HG02981 (cell line): ENCODE results near the gene NTPCR.
"Not testable (repeated sequence)": the region's sequence is repeated elsewhere in the genome, so short reads cannot be mapped to it uniquely, and the experiment has no call there.

ENCODE experiments used
- ATAC-seq: cut with Tn5 transposase; IDR thresholded peaks from one replicate; pipeline ENCODE4 v1.9.1; 2021; ENCODE audit warnings: mild to moderate bottlenecking, moderate library complexity; ENCODE audit not compliant: unreplicated experiment

Gene NTPCR

GRCh38 chr1:232950197-232951176 lies at the start of gene NTPCR:
Gene NTPCR (plus strand): TSS chr1:232950611. CDS start chr1:232950711, 100 bp downstream.
- ATAC-seq = peak; percentile 87

GRCh38 chr1:232900818-232901217 lies 49.6 kb upstream of the NTPCR start:
- ATAC-seq = no peak

- ATAC-seq = no peak
These were observed 49.2 kb upstream of the NTPCR start for GRCh38 chr1:232901255-232901654.

GRCh38 chr1:232902774-232903350 lies 47.5 kb upstream of the NTPCR start:
- no peak for ATAC-seq

- no peak for ATAC-seq
These were observed 46.3 kb upstream of the NTPCR start for GRCh38 chr1:232904131-232904530.

GRCh38 chr1:232904566-232904965 lies 45.8 kb upstream of the NTPCR start:
- ATAC-seq = no peak

- ATAC-seq = no peak
These were observed 44.9 kb upstream of the NTPCR start for GRCh38 chr1:232905331-232906034.

- ATAC-seq = no peak
These were observed 44.0 kb upstream of the NTPCR start for GRCh38 chr1:232906441-232906840.

GRCh38 chr1:232908831-232909230 lies 41.6 kb upstream of the NTPCR start:
- no peak for ATAC-seq

- ATAC-seq = no peak
These were observed 40.7 kb upstream of the NTPCR start for GRCh38 chr1:232909752-232910151.

GRCh38 chr1:232911027-232911599 lies 39.3 kb upstream of the NTPCR start:
- no peak for ATAC-seq

GRCh38 chr1:232912845-232913580 lies 37.4 kb upstream of the NTPCR start:
- ATAC-seq = no peak

GRCh38 chr1:232914271-232914670 lies 36.1 kb upstream of the NTPCR start:
- not testable (repeated sequence) for ATAC-seq

GRCh38 chr1:232915212-232915611 lies 35.2 kb upstream of the NTPCR start:
- no peak for ATAC-seq

GRCh38 chr1:232917053-232917452 lies 33.4 kb upstream of the NTPCR start:
- no peak for ATAC-seq

GRCh38 chr1:232921381-232921780 lies 29.0 kb upstream of the NTPCR start:
- no peak for ATAC-seq

- ATAC-seq = no peak
These were observed 27.9 kb upstream of the NTPCR start for GRCh38 chr1:232922485-232922884.

GRCh38 chr1:232923739-232924386 lies 26.5 kb upstream of the NTPCR start:
- peak; percentile 88 for ATAC-seq

GRCh38 chr1:232924874-232925273 lies 25.5 kb upstream of the NTPCR start:
- no peak for ATAC-seq
